GM18519 (cell line): ENCODE measurements around the gene MAFB.
"Not testable (repeated sequence)": the region's sequence is repeated elsewhere in the genome, so short reads cannot be mapped to it uniquely, and the experiment has no call there.

Experiments used
- ATAC-seq: cut with Tn5 transposase; IDR thresholded peaks from one replicate; pipeline ENCODE4 v1.9.1; 2021; ENCODE audit warnings: mild to moderate bottlenecking, moderate library complexity; ENCODE audit not compliant: unreplicated experiment, low FRiP score

The MAFB gene

DNA sequence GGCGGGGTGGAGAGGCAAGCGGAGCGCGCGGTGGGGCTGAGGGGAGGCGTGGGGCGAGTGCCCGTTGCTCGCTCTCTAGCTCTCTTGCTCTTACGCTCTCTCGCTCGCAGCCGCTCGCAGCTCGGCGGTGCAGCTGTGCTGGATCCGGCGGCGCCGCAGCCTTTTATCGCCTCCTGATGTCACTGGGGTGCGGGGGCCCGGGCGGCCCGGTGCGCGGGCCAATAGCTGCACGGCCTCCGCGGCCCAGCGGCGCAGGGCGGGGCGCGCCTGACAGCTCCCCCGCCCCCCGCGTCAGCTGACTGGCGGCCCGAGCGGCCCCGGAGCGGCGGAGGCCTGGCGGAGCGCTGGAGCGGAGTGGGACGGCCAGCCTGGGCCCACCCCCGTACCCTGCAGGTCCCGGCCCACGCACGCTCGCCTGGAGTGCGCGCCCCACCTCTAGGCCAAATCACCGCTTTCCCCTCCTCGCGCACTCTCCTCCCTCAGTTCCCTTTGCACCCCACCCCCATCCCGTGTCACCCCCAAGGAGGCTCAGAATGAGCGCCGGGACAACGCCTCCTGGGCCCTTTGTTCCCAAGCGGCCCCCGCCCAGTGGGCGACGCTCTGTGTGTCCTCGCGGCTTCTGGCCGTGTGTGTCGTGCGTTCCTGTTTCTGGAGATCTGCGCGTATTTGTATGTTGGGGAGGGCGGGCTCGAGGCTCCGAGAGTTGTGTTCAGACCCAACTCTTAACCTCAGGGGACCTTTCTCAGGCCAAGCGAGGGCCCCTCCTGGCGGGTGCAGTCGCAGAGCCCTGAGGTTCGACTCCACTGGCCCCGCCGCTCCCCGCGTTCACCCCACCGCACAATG is at the start of gene MAFB:
MAFB (minus strand) TSS at position 137 of the 843 bp plus-strand sequence. CDS start 386 bp downstream, outside the sequence.
- peak; percentile 54 for ATAC-seq

DNA sequence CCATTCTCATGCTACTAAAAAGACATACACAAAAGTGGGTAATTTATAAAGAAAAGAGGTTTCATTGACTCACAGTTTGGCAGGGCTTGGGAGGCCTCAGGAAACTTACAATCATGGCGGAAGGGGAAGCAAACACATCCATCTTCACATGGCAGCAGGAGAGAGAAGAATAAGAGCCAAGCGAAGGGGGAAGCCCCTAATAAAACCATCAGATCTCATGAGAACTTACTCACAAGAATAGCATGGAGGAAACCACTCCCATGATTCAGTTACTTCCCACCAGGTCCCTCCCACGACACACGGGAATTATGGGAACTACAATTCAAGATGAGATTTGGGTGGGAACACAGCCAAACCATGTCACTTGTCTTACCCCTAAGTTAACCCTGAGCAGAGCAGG is 47.4 kb upstream of the MAFB start:
- ATAC-seq = not testable (repeated sequence)

DNA sequence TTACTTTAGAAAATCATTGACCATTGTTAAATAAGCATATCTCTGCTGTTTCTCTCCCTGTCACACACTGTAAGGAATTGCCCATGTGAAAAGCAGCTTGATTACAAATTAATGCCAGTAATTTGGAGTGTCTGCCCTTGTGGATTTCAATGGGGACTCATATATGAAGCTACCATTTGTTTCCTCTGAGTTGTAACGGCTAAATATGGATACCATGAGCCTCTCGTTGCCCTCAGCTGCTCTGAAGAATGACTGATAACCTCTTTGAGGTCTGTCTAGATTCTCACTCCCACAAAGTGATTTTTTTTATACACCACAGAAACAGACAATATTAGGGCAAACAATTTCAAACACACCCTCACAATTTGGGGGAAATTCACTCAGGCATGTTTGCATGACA is 40.0 kb upstream of the MAFB start:
- no peak for ATAC-seq

DNA sequence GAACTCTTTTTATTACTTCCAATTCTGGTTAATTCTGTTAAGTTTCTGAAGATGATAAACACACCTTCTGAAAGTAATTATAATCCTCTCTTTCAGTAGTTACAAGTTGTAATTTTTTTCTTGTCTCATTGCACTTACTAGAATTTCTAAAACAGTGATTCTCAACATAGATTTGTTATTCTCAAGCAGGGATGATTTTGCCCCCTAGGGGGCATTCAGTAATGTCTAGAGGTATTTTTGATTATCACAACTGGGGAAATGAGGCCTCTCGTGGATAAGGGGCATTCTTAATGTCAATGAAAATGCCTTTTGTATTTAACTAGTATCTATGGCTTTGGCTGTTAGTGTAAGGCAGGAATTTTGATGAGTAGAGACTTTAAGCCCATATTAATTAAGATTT is 39.4 kb upstream of the MAFB start:
- ATAC-seq = no peak

DNA sequence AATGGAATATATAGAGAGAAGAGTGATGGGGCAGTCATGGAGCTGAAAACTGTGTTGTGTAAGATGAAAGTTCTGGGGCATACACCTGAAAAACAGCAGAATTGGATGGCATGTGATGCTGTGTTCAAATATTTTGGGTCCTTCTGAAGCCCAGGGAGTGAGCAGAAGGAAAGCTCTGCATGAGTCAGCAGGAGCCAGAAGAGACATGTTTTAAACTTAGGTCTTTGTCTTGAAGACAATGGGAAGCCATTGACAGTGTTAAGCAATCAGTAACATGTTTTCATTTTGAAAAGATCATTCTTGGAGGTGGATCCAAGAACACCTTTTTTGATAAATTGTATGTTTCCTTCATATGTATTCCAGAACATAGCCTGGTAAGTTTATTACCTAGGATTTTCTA is 38.9 kb upstream of the MAFB start:
- no peak for ATAC-seq

DNA sequence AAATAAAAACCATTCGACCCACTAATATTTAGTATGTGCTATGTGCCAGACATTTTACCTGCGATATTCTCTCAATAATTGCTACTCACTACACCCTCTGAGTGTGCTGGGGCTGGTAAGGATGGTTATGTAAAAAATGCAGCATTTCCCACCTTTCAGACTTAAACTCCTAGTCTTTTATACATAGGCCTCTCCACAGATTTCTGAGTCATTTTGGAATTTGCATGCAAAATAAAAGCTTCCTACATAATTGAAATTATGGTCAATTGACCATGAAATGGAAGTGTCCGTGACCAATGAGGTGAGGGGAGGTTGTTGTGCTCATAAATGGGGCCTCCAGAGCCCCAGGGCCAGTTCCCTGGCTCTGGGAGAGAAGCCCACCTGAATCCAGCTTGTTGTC is 37.7 kb upstream of the MAFB start:
- no peak for ATAC-seq

DNA sequence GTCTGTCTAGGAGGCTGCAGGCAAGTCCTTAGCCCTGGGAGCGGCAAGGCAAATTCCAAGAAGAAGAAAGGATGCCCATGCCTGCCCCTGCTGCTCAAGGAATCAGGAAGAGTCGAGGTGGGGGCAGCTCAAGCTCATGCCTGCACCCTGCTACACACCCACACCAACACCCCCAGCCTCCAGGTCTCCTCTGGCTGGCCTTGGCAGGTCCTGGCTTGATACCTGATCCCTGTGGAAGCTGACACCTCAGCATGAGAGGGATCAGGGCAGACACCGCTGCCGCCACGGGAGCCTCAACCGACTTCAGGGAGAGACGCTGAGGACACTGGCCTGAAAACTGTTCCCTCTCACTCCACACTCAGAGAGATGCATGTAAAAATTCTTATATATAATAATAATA is 35.5 kb upstream of the MAFB start:
- no peak for ATAC-seq

DNA sequence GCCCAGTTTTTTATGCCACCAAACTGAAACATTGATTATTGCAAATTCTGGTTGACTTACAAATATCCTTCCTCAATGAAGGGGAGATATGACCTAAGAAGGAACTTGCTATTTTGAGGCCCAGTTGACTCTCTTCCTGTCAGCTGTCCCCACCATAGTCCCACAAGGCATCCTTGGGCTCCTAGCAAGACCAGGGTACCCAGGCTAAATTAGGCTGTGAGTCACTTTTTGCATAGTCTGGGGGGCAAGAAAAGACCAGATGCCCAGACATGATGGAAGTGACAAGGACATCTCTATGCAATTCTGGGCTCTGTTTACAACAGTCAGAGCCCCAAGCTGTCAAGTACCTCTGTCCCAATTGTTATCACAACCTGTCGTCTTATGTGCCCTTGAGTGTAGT is 31.8 kb upstream of the MAFB start:
- no peak for ATAC-seq

DNA sequence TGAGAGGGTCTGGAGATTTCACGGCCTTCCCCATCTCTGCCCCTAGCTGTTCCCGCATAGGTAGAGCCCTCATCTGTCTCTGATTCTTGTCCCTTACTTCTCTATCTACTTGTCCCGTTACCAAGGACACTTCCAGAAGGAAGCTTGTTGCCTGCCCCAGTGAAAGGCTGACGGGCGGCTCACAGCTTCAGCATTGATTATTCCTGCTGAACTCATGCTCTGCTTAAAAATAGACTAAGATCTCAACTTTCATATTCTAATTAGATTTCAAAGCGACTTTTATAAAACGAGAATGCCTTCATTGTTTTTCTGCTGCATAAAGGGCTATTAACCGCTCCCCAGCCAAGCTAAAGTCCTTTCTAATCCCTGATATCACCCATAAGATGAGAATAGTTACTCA is 31.1 kb upstream of the MAFB start:
- no peak for ATAC-seq

DNA sequence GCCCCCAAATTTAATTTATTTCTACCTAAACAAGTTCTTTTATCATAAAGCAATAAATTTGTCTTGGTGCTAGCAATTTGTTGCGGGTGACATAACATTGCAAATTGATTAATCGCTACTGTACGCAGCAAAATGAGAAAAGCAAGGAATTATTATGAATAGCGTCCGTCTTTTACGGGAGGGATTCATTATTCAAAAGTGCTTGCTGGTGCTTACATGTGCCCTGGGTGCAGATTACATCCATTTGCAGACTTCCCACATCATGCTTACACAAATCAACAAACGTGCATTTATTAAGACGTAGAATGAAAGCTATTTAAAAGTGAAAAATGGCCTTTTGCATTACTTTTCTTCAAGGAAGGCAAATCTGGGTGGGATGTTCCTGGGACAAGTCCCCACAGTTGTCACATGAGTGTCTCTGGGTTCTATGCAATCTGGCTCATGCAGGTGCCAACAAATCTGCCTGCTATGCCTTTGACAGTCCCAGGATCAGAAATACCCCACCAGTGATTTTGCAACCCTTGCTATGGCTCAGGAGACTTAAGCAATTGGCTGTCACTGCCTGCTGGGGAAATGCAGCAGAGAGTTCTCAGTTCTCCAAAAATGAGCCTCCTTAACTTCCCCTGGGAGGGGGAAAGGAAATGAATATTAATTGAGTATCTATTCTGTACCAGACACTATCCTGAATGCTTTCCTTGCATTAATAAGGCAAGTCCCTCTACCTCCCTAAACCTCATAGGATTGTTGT is 30.1 kb upstream of the MAFB start:
- ATAC-seq = no peak

DNA sequence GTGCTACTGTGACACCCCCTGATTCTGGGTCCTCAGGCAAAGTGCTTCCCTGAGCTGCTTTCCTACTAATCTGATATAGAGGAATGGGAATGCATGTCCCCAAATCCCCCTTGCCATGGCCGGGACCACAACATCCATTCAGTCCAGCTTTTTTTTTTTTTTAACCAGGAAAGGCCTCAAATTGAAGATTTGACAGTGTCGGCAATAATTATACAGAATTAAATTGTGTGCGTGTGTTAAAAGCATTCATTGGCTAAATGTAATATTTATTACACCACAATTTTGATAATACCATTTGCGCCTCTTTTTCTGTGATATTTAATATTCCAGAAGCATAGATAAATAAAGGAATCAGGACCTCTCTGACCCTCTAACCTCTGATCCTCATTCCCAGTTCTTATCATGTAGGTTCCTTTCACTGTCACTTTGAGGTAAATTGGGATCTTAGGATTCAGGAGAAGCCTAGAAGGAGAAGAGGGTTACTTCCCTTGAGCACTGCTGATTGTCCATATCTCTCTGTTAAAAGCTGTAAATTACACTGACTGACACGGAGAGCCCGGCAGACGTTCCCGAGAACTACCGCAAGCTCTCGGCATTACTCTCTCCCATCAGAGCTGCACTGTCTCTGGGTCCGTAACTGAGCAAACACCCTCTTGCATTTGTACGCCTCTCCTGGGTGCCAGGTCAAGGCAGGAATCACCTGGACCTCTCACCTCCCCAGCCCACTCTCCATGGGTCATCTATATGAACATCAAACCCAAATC is 29.4 kb upstream of the MAFB start:
- ATAC-seq = no peak

DNA sequence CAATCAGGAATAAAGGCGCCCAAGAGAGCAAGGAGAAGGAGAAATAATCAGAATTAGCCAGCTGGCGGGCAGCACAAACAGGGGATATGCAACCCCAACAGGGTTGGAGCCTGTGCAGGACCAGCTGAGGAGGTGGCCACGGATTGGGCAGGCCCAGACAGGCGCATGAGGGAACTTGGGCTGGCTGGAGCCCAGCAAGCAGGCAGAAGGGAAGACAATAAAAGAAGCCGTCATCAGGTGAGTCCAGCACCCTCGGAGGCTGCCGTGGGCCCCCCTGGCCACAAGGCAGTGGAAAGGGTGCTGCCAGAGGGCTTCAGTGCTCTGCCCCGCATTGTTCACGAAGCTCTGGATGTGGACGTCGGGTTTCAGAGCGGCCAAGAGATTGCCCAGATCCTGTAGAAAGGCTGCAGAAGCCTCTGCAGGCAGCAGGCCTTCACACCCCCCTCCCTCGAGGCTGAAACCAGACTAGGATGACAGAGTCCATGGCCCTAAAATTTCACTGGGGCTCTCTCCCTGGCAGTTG is 28.4 kb upstream of the MAFB start:
- ATAC-seq = no peak

DNA sequence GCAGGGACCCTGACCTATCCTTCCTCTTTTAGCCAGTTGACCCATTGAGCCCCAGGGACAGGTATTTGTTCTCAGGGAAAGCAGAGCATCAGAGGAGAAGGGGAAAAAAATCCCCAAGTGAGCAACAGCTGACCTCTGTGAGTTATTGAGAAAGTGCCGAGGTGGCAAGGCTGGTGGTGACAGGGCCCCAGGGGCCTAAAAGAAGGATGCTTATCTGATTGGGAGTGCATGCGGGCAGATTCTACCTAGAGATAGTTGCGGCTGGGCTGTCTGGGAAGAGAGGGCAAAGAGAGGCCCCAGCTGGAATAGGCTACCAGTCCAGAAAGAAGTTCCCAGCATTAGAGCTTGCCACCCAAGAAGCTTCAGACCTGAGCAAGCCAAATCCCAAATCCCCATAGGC is 26.5 kb upstream of the MAFB start:
- no peak for ATAC-seq

DNA sequence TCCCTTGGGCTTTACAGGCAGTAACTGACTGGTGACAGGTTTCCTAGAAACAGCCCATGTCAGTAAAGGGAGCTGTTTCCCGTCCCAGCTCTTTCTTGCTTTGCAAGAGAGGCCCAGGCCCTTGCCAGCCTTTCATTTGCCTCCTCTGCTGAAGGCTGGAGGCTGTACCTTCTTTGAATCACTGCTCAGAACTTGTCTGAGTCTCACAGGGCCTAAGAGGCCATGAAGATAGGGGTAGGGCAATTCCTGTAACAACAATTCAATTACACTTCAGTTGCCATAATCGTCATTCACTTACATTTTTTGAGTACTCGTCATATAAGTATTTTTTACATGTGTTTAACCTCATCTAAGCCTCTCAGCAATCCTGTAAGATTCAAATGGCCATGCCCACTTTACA is 25.9 kb upstream of the MAFB start:
- ATAC-seq = no peak

DNA sequence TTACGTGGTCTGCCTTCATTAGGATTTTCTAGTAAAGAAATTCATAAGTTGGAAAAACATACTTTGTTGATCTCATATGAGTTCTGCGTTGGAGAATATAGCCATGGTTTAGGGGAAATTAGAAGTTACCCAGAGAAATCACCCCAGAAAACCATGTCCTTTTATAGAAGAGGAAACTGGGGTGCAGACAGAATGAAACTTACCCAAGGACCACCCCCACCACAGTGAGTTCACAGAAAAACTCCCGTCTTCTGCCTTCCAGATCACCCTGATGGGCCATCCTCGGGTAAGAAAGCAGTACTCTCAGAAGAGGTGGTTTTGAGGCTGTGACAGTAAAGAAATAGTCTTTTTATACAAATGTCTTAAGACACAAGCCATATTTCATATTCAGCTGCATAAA is 25.1 kb upstream of the MAFB start:
- no peak for ATAC-seq

DNA sequence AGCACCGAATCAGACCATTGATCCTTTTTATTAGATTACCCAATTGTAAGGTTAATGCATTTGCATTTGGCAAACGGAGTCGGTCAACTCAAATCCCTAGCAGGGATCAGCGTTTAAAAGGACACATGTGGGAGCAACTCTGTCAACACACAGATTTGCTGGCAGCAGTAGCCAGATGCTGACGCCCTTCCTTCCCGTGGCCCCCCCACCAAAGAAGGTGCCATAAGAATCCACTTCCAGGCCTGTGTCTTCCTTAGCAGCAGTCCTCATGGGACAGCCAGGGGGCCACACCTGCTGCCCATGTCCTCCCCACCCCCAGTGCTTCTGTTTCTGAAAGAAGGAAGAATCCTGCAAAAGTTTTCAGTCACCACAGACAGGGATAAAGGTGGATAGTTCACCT is 24.5 kb upstream of the MAFB start:
- ATAC-seq = no peak

DNA sequence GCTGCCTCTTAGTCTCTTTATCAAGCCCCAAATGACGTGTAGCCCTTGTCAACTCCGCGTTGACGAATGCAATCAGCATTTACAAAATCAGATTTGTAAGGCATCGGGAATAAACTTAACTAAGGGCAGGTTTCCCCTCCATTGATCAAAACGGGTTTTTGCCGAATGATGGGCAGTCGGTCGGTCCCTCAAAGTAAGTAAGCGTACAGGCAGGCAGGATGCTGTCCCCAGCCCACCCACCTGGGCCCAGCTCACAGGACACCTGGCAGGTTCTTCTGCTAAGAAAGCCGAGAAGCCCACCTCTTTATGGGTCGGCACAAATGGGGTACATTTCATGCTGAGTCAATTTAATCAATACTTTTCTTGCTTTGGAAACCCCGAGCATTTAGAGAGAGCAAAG is 22.0 kb upstream of the MAFB start:
- no peak for ATAC-seq

DNA sequence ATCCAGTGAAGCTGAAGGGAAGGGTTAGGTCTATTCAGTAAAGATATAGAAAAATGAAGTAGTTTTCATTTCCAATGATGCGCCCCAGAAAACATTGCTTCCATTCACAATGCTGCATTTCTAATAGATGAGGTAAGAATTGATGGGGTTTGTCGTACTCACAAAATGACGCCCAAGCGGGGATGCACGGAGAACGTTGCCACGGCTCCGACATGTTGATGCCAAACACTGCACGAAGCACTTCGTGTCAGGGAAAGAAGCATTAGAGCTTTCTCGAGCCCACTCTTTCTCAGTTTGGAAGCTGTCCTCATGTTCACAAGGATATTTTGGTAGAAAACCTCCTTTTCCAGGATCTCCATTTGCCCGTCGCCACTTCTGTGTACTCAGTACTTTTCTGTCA is 21.6 kb upstream of the MAFB start:
- ATAC-seq = no peak

DNA sequence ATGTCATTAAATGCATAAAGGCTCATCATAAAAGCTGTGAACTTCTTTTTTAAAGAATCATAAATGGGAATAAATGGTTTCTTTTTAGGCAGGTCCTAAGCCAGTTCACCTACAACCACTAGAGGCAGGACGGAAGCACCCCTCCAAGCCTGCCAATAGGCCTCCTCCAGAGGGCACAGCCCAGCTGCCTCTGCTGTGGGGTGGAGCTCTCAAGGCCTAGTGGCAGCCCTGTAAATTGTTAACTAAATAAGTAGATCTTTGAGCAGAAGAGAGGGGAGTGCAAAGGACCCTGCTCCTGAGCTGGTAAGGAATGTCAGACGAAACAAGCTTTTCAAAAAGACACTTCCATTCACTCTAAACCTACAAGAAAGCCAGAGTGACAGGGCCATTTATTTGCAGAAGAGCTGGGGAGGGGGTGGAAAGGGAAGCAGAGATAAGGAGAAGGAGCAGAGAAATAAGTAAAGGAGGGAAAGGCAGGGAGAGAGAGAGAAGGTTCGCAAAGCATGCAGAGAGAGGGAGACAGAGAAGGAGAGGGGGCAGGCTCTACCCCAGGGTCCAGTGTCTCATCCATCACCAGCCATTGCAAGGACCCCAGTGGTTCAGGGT is 18.0 kb upstream of the MAFB start:
- ATAC-seq = peak; percentile 75

DNA sequence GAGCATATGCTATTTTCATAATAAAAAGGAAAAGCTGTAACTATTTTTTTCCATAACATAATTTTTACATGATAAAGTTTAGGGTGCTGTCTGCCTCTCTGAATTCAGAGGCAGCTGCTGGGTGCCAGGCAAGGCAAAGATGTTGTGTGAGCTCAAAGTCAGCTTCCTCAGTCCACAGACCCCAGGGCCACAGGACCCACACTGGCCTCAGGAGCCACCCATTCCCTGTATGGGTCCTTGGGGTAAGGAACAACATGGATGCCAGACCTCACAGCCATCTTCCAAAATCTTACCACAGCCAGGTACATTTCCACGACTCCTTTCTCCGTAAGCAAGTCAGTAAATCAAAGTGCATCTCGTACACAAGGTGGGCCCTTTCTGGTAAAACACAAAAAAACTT is 16.4 kb upstream of the MAFB start:
- no peak for ATAC-seq

DNA sequence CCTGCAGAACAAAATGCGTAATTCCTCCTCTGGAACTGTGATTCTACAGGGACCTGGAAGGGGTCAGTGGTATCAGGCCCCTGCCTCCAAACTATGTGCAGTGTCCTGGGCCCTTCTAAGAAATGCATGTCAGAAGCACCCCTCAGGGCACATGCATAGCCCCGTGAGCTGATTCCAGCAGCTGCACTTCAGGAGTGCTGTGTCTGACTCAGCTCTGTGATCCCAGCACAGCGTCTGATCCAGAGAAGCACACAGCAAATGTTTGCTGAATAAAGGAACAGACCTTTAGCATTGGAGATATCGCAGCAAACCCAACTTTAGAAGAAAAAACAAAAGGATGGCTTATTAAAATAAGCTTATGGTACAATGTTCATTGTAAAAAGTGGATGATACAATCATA is 15.8 kb upstream of the MAFB start:
- no peak for ATAC-seq
